ENCODE data around the gene HIRA. TPM values are rescaled to one million over a fixed set of nuclear protein-coding genes. Genes with fewer than 3 reads are reported as not detected.
A peak's percentile ranks its signal among the peaks of the same experiment; 100 is the strongest.

HIRA gene
- total and polyA plus RNA-seq, 9 of the 15 experiments (the other 6 are each of a cell fraction or from before 2014, with no cell fraction given): 0.96 to 132 (median 58.4) TPM

- TF ChIP-seq ZNF589 (CRISPR knock-in tag; IDR thresholded peaks at IDR 0.05; ENCODE audit: low read depth) (no peak), KHSRP (IDR thresholded peaks at IDR 0.05) (no peak), CBFA2T2 (conservative IDR thresholded peaks at IDR 0.05) (no peak), GATA2 (CRISPR knock-in tag; IDR thresholded peaks at IDR 0.05) (no peak), PKNOX1 (IDR thresholded peaks at IDR 0.05) (no peak), ZNF174 (CRISPR knock-in tag; IDR thresholded peaks at IDR 0.05) (no peak; the same call in 1 of the 2 replicates), TAF7 (tag; IDR thresholded peaks at IDR 0.05) (peak; percentile 87), DMBX1 (CRISPR knock-in tag; IDR thresholded peaks at IDR 0.05; ENCODE audit: borderline replicate concordance) (peak; percentile 99), ZBTB11 (CRISPR knock-in tag; IDR thresholded peaks at IDR 0.05) (no peak; a peak in 1 of 6 replicates), NR2F6 (CRISPR knock-in tag; IDR thresholded peaks at IDR 0.05) (peak; percentile 84; the same call in 1 of the 2 replicates), ZNF551 (CRISPR knock-in tag; IDR thresholded peaks at IDR 0.05) (no peak), MYC (IDR thresholded peaks at IDR 0.05; ENCODE audit: low read depth, low read length) (peak; percentile 76), MYC (CRISPR knock-in tag; IDR thresholded peaks at IDR 0.05; ENCODE audit: borderline replicate concordance, low read depth) (peak; percentile 98), GTF2B (IDR thresholded peaks at IDR 0.05; ENCODE audit: extremely low read depth, insufficient read length) (no peak), BCOR (IDR thresholded peaks at IDR 0.05) (no peak), ZBED1 (IDR thresholded peaks at IDR 0.05) (no peak), NELFE (IDR thresholded peaks at IDR 0.05; ENCODE audit: insufficient read depth, insufficient read length) (no peak), CBX3 (IDR thresholded peaks at IDR 0.05; ENCODE audit: borderline replicate concordance in 1 of 2, low read length in 2 of 2) (no peak), E2F4 (CRISPR knock-in tag; IDR thresholded peaks at IDR 0.05; ENCODE audit: low read depth) (no peak), NONO (IDR thresholded peaks at IDR 0.05; ENCODE audit: low read depth in 2 of 2, low read length in 1 of 2) (no peak), ZBTB12 (CRISPR knock-in tag; IDR thresholded peaks at IDR 0.05) (peak; percentile 96)
Measured at GRCh38 chr22:19479355-19480172, 48.0 kb upstream of the HIRA start, which contains the start of gene CDC45 (continued).
